GM21381 (cell line): ENCODE data around the gene BDP1.
A peak's percentile ranks its signal among the peaks of the same experiment; 100 is the strongest.
"Not testable (repeated sequence)": the region's sequence is repeated elsewhere in the genome, so short reads cannot be mapped to it uniquely, and the experiment has no call there.

Experiments used
- ATAC-seq: cut with Tn5 transposase; IDR thresholded peaks from one replicate; pipeline ENCODE4 v1.9.1; 2021; ENCODE audit warnings: mild to moderate bottlenecking, moderate library complexity; ENCODE audit not compliant: unreplicated experiment

BDP1 gene, protein sequence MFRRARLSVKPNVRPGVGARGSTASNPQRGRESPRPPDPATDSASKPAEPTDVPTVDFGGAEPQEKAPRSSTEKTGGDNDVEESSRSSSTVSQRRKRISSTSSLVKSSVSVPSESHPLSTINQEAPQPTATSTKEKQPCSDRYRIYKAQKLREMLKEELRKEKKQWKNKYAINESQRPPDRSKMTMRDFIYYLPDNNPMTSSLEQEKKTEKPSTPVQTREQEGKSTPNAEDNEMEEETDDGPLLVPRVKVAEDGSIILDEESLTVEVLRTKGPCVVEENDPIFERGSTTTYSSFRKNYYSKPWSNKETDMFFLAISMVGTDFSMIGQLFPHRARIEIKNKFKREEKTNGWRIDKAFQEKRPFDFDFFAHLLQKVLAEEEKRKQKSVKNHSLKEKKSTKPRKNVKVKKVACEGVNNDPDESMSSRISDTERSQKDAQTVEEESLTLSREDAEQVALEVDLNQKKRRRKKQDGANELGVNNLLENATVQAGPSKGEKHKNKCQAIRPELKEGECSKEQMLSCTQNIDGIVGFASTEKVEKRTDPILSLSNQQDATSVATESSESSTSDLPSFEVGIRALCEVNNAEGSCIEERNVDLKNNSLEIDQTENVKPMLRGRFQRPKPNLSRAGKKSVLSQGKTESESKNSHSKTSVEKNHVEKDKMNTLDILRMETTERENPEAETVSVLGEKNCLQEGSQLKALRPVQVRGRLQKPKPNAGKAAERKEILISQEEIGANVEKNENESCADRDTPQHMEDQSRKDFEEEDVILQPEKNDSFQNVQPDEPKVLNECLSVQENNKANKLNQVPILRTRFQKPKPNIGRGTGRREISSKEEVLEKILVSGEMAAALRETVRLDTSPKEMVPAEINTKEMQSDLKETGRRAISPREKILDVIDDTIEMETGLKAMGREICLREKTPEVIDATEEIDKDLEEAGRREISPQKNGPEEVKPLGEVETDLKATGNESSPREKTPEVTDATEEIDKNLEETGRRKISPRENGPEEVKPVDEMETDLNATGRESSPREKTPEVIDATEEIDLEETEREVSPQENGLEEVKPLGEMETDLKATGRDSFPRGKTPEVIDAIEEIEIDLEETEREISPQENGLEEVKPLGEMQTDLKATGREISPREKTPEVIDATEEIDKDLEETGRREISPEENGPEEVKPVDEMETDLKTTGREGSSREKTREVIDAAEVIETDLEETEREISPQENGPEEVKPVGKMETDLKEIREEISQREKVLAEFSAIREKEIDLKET (N-terminal part only)

GRCh38 chr5:71455427-71456361, at the start of gene BDP1:
BDP1 (plus strand) TSS chr5:71455651; CDS start chr5:71455878, 227 bp downstream.
- ATAC-seq, result peak; percentile 89

GRCh38 chr5:71410088-71410487, 45.4 kb upstream of the BDP1 start:
- ATAC-seq, result not testable (repeated sequence)

DNA sequence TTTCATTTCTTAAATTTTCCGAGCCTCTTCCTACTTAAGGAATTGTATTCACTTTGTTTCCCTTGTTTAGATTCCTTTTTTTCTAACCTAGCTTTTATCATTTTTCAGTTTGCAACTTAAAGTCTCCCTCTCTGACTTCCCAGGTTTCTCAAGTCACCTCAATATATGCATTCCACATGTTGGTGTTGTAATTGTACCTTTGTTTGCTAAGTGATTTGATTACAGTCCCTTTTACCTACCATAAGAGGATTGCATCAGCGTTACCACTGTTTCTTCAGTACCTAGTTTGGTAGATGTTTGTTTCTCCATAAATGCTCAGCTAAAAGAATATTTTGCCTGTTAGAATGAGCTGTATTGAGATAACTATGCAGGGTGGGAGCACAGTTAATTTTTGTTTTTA, 39.8 kb upstream of the BDP1 start:
- ATAC-seq, result not testable (repeated sequence)

DNA sequence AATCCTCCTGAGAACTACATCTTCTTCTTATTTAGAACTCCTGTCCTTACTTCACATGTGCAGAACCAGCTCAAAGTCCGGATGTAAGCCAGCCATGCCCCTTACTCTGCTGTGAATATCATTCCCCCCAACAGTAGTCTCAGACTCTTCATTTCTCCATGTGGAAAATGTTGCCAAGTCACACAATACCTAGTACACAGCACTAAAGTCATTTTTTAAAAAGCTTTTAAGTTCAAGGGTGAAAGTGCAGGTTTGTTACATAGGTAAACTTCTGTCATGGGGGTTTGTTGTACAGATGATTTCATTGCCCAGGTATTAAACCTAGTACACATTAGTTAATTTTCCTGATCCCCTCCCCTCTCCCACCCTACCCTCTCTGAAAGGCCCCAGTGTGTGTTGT, 37.4 kb upstream of the BDP1 start:
- not testable (repeated sequence) for ATAC-seq

DNA sequence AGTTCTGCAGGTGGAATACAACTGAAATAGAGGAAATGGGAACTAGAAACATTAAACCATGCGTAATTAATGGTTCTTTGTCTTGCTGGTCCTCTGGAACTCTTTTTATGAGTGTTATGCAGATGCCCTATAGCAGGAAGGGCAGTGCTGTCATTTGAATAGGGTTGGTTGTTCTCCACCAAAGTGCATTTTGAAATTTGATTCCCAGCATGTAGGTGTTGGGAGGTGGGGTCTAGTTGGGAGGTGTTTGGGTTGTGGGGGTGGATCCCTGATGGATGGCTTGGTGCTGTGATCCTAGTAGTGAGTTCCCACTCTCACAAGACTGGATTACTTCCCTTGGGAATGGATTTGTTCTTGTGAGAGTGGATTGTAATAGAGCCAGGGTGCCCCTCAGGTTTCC, 34.2 kb upstream of the BDP1 start:
- not testable (repeated sequence) for ATAC-seq

DNA sequence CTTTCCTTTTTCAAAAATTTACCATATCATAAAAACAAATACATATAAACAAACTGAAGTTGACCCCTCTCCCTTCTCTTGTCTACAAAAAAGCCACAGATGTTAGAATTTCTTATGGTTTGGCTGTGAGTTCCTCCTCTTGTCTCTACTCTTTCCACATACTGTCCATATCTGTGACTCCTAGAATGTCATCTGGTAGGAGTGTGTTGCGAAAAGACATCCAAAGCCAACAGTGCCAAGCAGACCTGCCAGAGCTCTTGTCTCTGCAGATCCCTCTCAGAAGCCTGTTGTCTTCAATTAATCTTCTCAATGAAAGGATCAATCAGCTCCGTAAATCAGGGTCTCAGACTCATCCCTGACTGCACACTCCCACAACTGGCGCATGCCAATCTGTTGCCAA, 31.6 kb upstream of the BDP1 start:
- ATAC-seq, result not testable (repeated sequence)

DNA sequence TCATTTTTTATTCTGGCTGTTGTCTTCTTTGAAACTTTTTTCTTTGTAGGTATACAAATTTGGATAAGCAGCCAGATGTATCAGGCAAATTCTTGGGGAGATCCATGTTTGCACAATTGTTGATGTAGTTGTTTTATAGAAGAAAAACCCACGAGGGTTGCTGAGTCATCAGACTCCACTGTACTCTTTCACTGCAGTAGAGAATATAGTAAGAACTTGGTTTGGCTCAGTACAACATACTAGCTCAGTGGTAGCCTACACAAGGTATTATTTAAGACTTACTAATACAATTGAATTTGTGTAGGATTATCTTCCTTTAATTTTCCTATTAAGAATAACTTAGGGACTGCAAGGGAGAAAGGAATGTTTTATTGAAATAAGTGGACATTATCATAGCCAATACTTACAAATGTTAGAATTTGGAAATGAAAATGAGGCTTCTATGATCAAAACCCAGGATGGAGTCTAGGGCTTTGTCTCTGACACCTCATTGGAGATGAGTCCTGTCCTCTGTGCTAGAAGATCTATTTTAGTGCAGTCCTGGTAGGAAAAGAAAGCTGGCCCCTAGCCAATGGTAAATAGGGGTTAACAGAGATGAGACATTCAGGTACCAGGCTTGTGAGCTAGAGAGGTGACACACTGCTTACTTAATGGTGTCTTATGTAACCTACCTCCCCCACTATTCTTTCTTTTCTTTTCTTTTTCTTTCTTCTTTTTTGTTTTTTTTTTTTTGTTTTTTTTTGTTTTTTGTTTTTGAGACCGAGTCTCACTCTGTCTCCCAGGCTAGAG, 28.6 kb upstream of the BDP1 start:
- not testable (repeated sequence) for ATAC-seq

GRCh38 chr5:71432410-71432809, 23.0 kb upstream of the BDP1 start:
- not testable (repeated sequence) for ATAC-seq

GRCh38 chr5:71434825-71435224, 20.6 kb upstream of the BDP1 start:
- ATAC-seq, result not testable (repeated sequence)

DNA sequence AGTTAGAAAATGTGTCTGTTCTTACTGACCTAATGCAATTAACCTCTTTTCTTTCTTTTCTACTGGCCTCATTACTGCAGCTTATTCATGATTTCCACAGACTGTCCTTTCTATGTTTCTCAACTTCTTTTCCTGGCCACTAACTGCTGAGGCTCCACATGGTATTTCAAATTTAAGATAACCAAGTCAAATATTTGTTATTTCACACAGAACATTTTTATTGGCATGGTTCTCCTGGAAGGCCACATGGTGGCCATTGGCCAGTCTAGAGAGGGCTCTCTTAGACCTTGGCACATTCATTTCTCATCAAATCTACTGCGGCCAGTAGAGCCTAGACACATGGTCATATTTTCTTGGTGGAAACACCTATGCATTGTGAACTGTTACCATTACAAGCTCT, 13.9 kb upstream of the BDP1 start:
- not testable (repeated sequence) for ATAC-seq

- ATAC-seq, result not testable (repeated sequence)
These were observed 11.6 kb upstream of the BDP1 start for GRCh38 chr5:71443891-71444290.

- ATAC-seq, result not testable (repeated sequence)
These were observed 10.4 kb upstream of the BDP1 start for GRCh38 chr5:71445015-71445414.

- ATAC-seq, result not testable (repeated sequence)
These were observed 9.8 kb upstream of the BDP1 start for GRCh38 chr5:71445523-71446152.

- peak; percentile 46 for ATAC-seq
These were observed 8.8 kb upstream of the BDP1 start for GRCh38 chr5:71446540-71447216.

DNA sequence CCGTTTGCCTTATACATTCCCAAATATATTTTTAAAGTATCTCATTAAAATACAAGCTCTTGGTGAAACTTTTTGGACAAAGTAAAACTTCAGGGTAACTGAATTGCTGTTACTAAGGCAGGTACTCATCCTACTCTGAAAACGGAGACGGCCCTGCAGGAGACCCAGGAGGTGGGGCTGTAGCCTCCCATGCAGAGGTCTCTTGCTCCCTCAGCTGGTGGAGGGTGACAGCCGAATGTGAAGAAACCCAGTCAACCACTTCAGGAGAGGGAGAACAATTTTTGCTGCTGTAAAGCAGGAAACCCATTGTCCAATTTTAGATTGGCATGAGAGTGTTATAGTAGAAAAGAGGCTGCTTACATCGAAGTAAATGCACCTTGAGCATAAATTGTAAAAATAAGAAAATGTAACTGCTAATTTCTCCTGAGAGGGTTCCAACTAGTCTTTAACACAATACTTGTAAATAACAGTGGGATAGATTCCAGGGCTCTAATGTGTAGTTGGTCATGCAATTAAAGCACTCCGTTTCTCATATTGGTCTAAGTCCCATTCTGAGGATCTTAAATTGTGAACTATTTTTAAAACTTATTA, 8.1 kb upstream of the BDP1 start:
- ATAC-seq, result peak; percentile 90

GRCh38 chr5:71452876-71453275, 2.6 kb upstream of the BDP1 start:
- ATAC-seq, result no peak

- ATAC-seq, result no peak
These were observed 538 bp upstream of the BDP1 start for GRCh38 chr5:71454913-71455312.

DNA sequence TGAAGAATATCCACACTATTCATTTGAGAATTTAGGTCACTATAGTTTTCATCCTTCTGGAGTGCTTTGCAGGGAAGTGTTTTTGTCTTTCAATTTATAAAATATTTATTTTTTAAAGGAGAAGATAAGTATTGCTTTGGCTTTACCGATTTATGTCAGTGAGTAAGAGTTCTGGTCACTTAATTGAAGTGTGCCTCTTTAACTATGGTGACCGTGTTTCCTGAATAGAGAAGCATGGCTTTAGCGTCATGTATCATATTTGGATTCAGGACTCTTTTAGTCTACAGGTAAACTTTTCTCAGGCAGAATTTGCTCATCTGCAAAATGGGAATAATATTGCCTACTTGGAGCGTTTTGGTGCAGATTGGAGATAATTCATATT, 902 bp downstream of the BDP1 start:
- no peak for ATAC-seq
